Activated T-cell treated with anti-CD3 and anti-CD28 coated beads for 24 hours (primary cell): ENCODE data around the gene NELFE.
"Not testable (repeated sequence)": the region's sequence is repeated elsewhere in the genome, so short reads cannot be mapped to it uniquely, and the experiment has no call there.

Experiments
- DNase-seq: peaks from one replicate; pipeline ENCODE4 v3.0.0-alpha.2; 2020; ENCODE audit warnings: low read depth

The NELFE gene

GRCh38 chr6:31958741-31959739 is at the start of gene NELFE, which contains the start of gene SKIC2:
Gene NELFE, minus strand, starts transcription at chr6:31958971. Its CDS starts 525 bp downstream, at chr6:31958446.
Gene SKIC2, plus strand, starts transcription at chr6:31959175. Its CDS starts 18 bp downstream, at chr6:31959193.
- DNase-seq = peak; percentile 99

- not testable (repeated sequence) for DNase-seq
Measured at GRCh38 chr6:32008037-32008436, 49.3 kb upstream of the NELFE start.

DNA sequence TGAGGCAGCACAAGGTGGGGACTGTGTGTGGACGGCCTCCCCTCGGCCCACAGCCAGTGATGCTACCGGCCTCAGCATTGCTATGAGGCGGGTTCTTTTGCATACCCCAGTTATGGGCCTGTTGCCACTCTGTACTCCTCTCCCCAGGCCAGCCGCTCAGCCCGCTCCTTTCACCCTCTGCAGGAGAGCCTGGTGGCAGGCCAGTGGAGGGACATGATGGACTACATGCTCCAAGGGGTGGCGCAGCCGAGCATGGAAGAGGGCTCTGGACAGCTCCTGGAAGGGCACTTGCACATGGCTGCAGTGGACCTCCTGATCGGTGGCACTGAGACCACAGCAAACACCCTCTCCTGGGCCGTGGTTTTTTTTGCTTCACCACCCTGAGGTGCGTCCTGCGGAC is 48.3 kb upstream of the NELFE start:
- DNase-seq = not testable (repeated sequence)

DNA sequence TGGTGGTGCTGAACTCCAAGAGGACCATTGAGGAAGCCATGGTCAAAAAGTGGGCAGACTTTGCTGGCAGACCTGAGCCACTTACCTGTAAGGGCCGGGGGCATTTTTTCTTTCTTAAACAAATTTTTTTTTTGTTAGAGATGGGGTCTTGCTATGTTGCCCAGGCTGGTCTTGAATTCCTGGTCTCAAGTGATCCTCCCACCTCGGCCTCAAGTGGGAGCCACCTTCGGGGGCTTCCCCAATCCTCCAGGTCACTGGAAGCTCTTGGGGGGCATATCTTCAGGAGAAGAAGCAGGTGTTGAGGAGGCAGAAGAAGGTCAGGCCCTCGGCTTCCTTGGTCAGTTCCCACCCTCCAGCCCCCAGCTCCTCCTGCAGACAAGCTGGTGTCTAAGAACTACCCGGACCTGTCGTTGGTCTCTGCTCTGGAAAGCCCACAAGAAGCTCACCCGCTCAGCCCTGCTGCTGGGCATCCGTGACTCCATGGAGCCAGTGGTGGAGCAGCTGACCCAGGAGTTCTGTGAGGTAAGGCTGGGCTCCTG is 47.3 kb upstream of the NELFE start:
- DNase-seq = not testable (repeated sequence)

DNA sequence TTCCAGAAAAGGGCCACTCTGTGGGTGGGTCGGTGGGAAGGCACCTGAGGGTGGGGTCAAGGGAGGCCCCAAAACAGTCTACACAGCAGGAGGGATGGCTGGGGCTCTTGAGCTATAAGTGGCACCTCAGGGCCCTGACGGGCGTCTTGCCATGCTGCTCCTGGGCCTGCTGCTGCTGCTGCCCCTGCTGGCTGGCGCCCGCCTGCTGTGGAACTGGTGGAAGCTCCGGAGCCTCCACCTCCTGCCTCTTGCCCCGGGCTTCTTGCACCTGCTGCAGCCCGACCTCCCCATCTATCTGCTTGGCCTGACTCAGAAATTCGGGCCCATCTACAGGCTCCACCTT is 46.7 kb upstream of the NELFE start:
- DNase-seq = not testable (repeated sequence)

DNA sequence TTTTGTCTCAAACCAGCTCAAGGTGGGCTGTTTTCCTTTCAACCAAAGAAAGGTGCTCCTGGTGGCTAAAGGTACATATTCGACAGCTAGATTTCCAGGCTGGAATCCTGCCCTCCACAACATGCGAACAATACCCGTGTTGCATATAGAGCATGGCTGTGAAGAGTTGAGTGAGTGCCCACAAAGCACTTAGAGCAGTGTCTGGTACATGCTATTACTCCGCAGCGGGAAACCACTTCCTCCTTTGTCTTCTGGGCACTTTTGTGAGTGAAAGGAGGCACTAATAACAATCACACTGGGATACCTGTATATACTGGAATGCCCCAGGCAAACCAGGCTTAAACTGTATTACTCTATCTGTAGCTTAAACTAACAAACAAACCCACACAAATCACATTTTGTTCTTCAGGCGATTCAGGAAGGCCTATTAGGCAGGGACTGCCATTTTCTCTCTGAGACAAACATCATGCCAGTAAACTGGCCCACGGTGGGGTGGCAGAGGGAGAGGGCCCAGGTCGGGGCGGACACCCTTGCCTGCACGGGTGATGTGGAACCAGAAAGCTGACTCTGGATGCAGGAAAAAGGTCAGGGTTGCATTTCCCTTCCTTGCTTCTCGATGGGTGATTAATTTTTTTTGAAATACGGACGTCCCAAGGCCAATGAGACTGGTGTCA is 46.2 kb upstream of the NELFE start:
- not testable (repeated sequence) for DNase-seq

DNA sequence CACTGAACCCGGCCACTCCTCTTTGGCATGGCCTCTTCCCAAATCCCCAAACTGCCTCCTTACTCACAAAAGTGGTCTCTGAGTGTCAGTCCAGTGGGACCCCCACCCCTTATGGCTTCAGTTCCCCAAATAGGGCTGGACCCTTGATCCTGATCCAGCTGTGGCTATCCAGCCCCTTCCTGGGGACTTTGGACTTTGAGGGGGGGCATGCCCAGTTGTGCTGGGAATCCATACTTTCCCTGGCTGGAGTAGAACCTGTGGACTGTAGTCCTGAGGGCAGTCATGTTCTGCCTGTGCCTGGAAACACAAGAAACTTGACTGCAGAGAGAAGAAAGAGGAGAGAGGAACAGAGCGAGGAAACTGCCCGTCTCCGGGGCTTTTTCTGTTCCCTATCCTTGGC is 45.6 kb upstream of the NELFE start:
- DNase-seq = not testable (repeated sequence)

DNA sequence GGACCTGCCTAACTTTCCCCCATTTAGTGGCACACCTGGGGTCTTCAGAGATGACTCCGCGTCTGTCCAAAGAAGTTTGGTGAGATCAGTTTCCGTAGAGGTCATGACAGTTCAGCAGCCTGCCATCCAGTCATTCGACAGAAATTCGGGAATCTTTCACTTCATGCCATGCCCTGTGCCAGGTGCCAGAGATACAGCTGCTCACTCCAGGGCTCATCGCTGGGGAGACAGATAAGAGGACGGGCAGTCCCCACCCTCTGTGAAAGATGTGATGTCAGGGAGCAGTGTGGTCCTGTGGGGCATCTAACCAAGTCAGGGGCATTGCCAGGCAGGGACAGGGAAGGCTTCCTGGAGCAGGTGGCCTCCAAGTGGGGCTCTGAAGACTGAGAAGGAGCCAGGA is 44.5 kb upstream of the NELFE start:
- DNase-seq = not testable (repeated sequence)

DNA sequence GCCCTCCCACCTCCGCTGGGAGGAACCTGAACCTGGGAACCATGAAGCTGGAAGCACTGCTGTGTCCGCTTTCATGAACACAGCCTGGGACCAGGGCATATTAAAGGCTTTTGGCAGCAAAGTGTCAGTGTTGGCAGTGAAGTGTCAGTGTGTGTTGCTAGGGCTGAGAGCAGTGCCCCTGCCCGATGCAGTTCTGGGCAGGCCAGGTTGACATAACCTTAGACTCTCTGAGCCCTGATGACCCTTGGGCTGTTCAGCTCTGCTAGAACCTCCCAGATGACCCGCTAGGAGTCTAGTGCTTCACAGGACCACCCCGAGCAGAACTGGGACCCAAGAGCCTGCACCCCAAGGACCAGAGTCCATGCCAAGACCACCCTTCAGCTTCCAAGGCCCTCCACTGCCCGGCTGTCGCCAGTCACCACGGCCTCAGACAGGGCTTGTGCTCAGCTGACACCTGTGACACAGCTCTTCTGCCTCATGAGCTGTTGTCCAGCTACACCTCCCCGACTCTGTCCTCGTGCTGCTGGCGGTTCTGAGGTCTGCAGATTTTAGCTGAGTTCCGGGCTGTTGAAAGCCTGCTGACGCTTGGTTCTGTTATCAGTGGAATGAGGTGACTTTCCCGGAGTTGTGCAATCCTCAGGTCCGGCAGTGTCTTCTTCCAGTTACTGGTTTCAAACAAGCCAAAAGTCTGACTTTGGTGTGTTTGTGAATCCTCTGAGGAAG is 43.9 kb upstream of the NELFE start:
- DNase-seq = not testable (repeated sequence)

GRCh38 chr6:31996385-31996784 is 37.6 kb upstream of the NELFE start:
- not testable (repeated sequence) for DNase-seq

DNA sequence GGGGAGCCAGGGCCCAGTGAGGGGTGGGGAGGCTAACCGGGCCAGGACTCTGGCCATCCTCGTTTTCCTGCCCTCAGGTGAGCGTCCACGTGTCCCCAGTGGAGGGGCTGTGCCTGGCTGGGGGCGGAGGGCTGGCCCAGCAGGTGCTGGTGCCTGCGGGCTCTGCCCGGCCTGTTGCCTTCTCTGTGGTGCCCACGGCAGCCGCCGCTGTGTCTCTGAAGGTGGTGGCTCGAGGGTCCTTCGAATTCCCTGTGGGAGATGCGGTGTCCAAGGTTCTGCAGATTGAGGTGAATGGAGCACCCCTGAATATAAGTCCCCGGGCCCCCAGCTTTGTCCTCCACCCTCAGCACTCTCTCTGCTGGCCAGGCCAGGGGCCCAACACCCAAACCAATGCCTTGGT is 35.6 kb upstream of the NELFE start:
- not testable (repeated sequence) for DNase-seq

GRCh38 chr6:31989363-31989762 is 30.6 kb upstream of the NELFE start:
- not testable (repeated sequence) for DNase-seq

- DNase-seq = not testable (repeated sequence)
Measured at GRCh38 chr6:31981744-31982143, 23.0 kb upstream of the NELFE start, which contains the start of gene C4A. Gene C4A, plus strand, starts transcription at chr6:31982057. Its CDS starts 51 bp downstream, at chr6:31982108.

- not testable (repeated sequence) for DNase-seq
Measured at GRCh38 chr6:31980998-31981397, 22.2 kb upstream of the NELFE start.

- not testable (repeated sequence) for DNase-seq
Measured at GRCh38 chr6:31980195-31980876, 21.6 kb upstream of the NELFE start.

GRCh38 chr6:31979238-31979898 is 20.6 kb upstream of the NELFE start:
- no peak for DNase-seq

GRCh38 chr6:31978831-31979230 is 20.1 kb upstream of the NELFE start:
- no peak for DNase-seq

GRCh38 chr6:31977816-31978431 is 19.2 kb upstream of the NELFE start:
- no peak for DNase-seq

DNA sequence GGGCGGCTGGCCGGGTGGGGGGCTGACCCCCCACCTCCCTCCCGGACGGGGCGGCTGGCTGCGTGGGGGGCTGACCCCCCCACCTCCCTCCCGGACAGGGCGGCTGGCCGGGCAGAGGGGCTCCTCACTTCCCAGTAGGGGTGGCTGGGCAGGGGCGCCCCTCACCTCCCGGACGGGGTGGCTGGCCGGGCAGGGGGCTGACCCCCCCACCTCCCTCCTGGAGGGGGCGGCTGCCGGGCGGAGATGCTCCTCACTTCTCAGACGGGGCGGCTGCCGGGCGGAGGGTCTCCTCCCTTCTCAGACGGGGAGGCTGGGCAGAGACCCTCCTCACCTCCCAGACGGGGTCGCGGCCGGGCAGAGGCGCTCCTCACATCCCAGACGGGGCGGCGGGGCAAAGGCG is 17.3 kb upstream of the NELFE start:
- not testable (repeated sequence) for DNase-seq

DNA sequence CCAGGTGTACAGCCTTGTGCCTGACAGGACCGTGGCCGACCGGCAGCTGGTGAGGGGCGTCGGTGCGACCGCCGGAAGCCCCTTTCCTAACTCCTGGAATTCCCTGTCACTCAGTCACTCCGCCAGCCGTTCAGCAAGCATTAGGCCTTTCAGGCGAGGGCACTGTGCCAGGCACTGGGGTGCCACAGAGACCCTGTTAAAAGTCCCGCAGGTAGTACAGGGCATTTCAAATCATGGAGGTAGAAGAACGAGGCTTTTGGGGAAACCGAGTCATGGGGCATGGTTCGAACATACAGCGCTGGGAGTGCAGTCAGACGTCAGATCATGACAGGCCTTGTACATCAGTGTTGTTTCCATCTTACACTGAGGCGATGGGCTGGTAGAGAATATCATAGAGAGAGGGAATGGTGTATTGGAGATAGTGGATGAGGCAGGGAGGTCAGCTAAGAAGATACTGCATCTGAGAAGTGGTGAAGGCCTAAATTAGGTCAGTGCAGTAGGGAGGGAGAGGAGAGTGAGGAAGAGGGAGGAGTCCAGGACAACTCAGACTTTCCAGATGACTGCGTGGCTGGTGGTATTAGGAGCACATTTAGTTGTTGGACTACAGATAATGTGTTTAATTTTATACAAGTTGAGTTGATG is 14.1 kb upstream of the NELFE start:
- DNase-seq = no peak
